ENCODE results near the gene CLPTM1L.

CLPTM1L gene

DNA sequence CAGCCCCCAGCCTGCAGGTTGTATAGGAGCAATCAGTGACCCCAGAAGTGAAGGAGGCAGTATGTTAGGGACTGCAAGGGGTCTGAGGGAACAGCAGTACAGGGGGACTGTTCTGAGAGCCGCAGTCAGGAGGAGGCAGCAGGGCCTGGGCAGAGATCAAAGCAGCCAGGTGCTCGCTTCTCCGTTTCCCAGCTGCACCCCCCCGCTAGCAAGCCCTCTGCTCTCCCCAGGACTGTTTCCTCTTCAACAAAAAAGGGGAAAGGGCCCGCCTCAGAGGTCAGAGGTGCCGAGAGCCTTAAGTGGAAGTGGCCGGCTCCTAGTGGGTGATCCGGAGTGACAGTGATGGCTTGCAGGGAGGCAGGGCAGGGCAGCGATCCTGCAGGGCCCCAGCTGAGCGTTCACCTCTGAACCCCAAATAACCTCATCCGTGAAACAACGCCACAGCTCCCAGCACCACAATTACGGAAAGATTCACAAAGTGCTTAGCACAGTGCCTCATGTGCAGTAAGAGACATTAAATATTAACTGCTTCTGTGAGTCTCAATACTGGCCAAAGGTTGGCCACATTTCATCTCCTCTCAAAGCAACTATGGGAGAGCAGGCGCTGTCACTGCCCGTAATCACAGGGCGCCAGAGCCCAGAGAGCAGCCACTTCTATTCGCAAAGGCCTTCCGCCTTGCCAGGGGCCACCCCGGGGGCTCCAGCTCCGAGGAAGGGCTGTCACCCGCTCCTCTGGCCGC lies 8.0 kb downstream of the CLPTM1L start:
- Histone ChIP-seq H2BK5ac (ENCODE audit: low read length) (no peak overlapping the region), H3K4me2 (ENCODE audit: insufficient read depth, low read length, poor library complexity, severe bottlenecking) (no peak overlapping the region), H2BK120ac (ENCODE audit: low read depth, low read length) (no peak overlapping the region), H3K23ac (ENCODE audit: low read depth, low read length, poor library complexity) (peak overlapping the region; percentile 33), H3K4me3 (ENCODE audit: low read length in 2 of 2) (no peak overlapping the region), H3K14ac (ENCODE audit: low read length) (no peak overlapping the region), H4K91ac (ENCODE audit: low read depth, low read length, poor library complexity) (no peak overlapping the region), H4K8ac (ENCODE audit: low read depth, low read length) (no peak overlapping the region), H2AFZ (ENCODE audit: low read length) (no peak overlapping the region), H3K9ac (ENCODE audit: low read depth, low read length, poor library complexity) (no peak overlapping the region), H2AK5ac (ENCODE audit: low read depth, low read length) (no peak overlapping the region), H3K18ac (ENCODE audit: low read length) (no peak overlapping the region), H3K4me1 (ENCODE audit: control insufficient read depth in 2 of 2, insufficient read depth in 1 of 2, low read depth in 1 of 2, low read length in 2 of 2) (no peaks in the 10 kb centered on the region), H2BK12ac (ENCODE audit: low read length) (no peak overlapping the region), H3K27ac (replicated peaks; ENCODE audit: low read length) (no peak overlapping the region), H3K36me3 (replicated peaks in 1 of 2; ENCODE audit: control insufficient read depth in 2 of 2, insufficient read depth in 2 of 2, low read length in 2 of 2) (peaks cover 61 to 88% of the 10 kb centered on the region in 2 donors), H3K9me3 (replicated peaks in 1 of 2; ENCODE audit: control insufficient read depth in 2 of 2, insufficient read depth in 1 of 2, low read depth in 1 of 2, low read length in 2 of 2) (peaks cover 0 to 1% of the 10 kb centered on the region in 2 donors), H3K79me1 (ENCODE audit: low read depth, low read length) (peaks cover 3% of the 10 kb centered on the region), H2BK15ac (ENCODE audit: low read length) (no peak overlapping the region), H3K4ac (ENCODE audit: low read length) (no peak overlapping the region), H3K27me3 (ENCODE audit: control insufficient read depth in 3 of 3, insufficient read depth in 3 of 3, low read depth in 1 of 3, low read length in 3 of 3) (no peaks in the 10 kb centered on the region)
- DNase-seq (ENCODE audit: low spot score), result no peak
- WGBS, 2 donors (ENCODE audit: extremely low coverage in 2 of 2, insufficient read length in 2 of 2, insufficient replicate concordance in 1 of 2), result no CpG with 5 or more reads among the region's 22 CpGs

DNA sequence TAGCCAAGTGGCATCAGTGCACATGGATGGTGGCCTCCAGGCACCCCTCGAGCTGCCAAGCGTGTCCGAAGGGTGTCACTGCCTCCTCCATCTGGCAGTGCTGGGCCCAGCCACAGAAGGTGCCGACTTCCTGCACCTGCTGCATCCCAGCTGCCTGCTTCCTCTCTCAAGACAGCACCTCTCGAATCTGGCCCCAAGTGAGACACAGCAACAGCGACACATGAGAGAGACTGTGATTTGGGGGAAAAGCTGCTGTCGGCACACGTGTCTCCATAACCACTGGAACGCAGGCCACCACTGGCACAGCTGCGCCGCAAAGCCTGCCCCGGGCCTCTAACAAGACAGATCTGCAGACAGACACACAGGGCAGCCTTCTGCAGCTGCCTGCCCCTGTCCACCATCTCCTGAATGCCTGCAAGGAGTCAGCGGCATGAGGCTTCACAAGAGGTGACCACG lies 8.8 kb downstream of the CLPTM1L start:
- Histone ChIP-seq H3K4me2 (ENCODE audit: insufficient read depth, low read length, poor library complexity, severe bottlenecking) (no peak overlapping the region), H3K27ac (replicated peaks; ENCODE audit: low read length) (no peak overlapping the region), H3K14ac (ENCODE audit: low read length) (no peak overlapping the region), H3K79me1 (ENCODE audit: low read depth, low read length) (peaks cover 5% of the 10 kb centered on the region), H2BK120ac (ENCODE audit: low read depth, low read length) (no peak overlapping the region), H3K4me1 (ENCODE audit: control insufficient read depth in 2 of 2, insufficient read depth in 1 of 2, low read depth in 1 of 2, low read length in 2 of 2) (no peaks in the 10 kb centered on the region), H3K18ac (ENCODE audit: low read length) (no peak overlapping the region), H3K27me3 (ENCODE audit: control insufficient read depth in 3 of 3, insufficient read depth in 3 of 3, low read depth in 1 of 3, low read length in 3 of 3) (no peaks in the 10 kb centered on the region), H3K9me3 (replicated peaks in 1 of 2; ENCODE audit: control insufficient read depth in 2 of 2, insufficient read depth in 1 of 2, low read depth in 1 of 2, low read length in 2 of 2) (no peaks in the 10 kb centered on the region), H3K4ac (ENCODE audit: low read length) (no peak overlapping the region), H2AFZ (ENCODE audit: low read length) (no peak overlapping the region), H4K91ac (ENCODE audit: low read depth, low read length, poor library complexity) (no peak overlapping the region), H2AK5ac (ENCODE audit: low read depth, low read length) (no peak overlapping the region), H3K4me3 (ENCODE audit: low read length in 2 of 2) (no peak overlapping the region), H2BK5ac (ENCODE audit: low read length) (no peak overlapping the region), H3K23ac (ENCODE audit: low read depth, low read length, poor library complexity) (no peak overlapping the region), H3K9ac (ENCODE audit: low read depth, low read length, poor library complexity) (no peak overlapping the region), H4K8ac (ENCODE audit: low read depth, low read length) (no peak overlapping the region), H3K36me3 (replicated peaks in 1 of 2; ENCODE audit: control insufficient read depth in 2 of 2, insufficient read depth in 2 of 2, low read length in 2 of 2) (peaks cover 57 to 88% of the 10 kb centered on the region in 2 donors), H2BK15ac (ENCODE audit: low read length) (no peak overlapping the region), H2BK12ac (ENCODE audit: low read length) (no peak overlapping the region)
- WGBS, 2 donors (ENCODE audit: extremely low coverage in 2 of 2, insufficient read length in 2 of 2, insufficient replicate concordance in 1 of 2), result no CpG with 5 or more reads among the region's 14 CpGs
- no peak for DNase-seq (ENCODE audit: low spot score)

DNA sequence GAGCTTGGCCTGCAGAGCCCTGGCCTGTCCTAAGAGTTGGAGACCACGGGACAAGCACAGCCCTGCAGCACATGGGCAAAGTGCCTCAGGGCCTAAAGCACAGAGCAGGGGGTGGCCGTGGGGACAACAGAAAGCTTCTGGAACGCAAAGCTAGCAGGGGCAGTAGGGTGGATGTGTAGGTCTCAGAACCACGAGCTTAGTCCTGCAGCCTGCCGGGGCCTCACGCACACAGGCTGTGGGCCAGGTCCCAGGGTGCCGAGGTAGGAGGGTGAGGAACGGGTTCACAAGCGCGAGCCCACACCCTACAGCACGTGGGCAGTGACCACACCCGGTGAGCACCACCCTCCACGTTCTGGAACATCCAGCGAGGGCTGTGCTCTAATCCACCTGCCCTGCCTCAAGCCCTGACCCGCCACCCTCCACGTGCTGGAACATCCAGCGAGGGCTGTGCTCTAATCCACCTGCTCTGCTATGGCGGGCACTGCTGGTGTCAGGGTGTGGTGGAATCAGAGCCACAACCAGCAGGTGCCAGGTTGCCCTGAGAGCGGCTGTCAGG lies 9.3 kb downstream of the CLPTM1L start:
- Histone ChIP-seq H3K27me3 (ENCODE audit: control insufficient read depth in 3 of 3, insufficient read depth in 3 of 3, low read depth in 1 of 3, low read length in 3 of 3) (no peaks in the 10 kb centered on the region), H3K23ac (ENCODE audit: low read depth, low read length, poor library complexity) (no peak overlapping the region), H2BK15ac (ENCODE audit: low read length) (no peak overlapping the region), H2AFZ (ENCODE audit: low read length) (no peak overlapping the region), H3K4me2 (ENCODE audit: insufficient read depth, low read length, poor library complexity, severe bottlenecking) (no peak overlapping the region), H4K91ac (ENCODE audit: low read depth, low read length, poor library complexity) (no peak overlapping the region), H2BK5ac (ENCODE audit: low read length) (peak overlapping the region; percentile 30), H3K79me1 (ENCODE audit: low read depth, low read length) (peaks cover 5% of the 10 kb centered on the region), H3K9me3 (replicated peaks in 1 of 2; ENCODE audit: control insufficient read depth in 2 of 2, insufficient read depth in 1 of 2, low read depth in 1 of 2, low read length in 2 of 2) (no peaks in the 10 kb centered on the region), H3K18ac (ENCODE audit: low read length) (no peak overlapping the region), H2AK5ac (ENCODE audit: low read depth, low read length) (no peak overlapping the region), H2BK12ac (ENCODE audit: low read length) (no peak overlapping the region), H3K14ac (ENCODE audit: low read length) (no peak overlapping the region), H3K9ac (ENCODE audit: low read depth, low read length, poor library complexity) (no peak overlapping the region), H2BK120ac (ENCODE audit: low read depth, low read length) (no peak overlapping the region), H3K4me1 (ENCODE audit: control insufficient read depth in 2 of 2, insufficient read depth in 1 of 2, low read depth in 1 of 2, low read length in 2 of 2) (no peaks in the 10 kb centered on the region), H3K27ac (replicated peaks; ENCODE audit: low read length) (no peak overlapping the region), H3K4ac (ENCODE audit: low read length) (no peak overlapping the region), H3K4me3 (ENCODE audit: low read length in 2 of 2) (no peak overlapping the region), H4K8ac (ENCODE audit: low read depth, low read length) (no peak overlapping the region), H3K36me3 (replicated peaks in 1 of 2; ENCODE audit: control insufficient read depth in 2 of 2, insufficient read depth in 2 of 2, low read length in 2 of 2) (peaks cover 56 to 90% of the 10 kb centered on the region in 2 donors)
- no CpG with 5 or more reads among the region's 19 CpGs for WGBS, 2 donors (ENCODE audit: extremely low coverage in 2 of 2, insufficient read length in 2 of 2, insufficient replicate concordance in 1 of 2)
- DNase-seq (ENCODE audit: low spot score), result no peak

- DNase-seq (ENCODE audit: low spot score), result no peak
- H3K4me1 ChIP-seq (ENCODE audit: control insufficient read depth in 2 of 2, insufficient read depth in 1 of 2, low read depth in 1 of 2, low read length in 2 of 2), result no peaks in the 10 kb centered on the region
These were observed 9.9 kb downstream of the CLPTM1L start for GRCh38 chr5:1334831-1335539.

More at GRCh38 chr5:1334831-1335539, 9.9 kb downstream of the CLPTM1L start:
- Histone ChIP-seq H2BK120ac (ENCODE audit: low read depth, low read length) (no peak overlapping the region), H3K18ac (ENCODE audit: low read length) (no peak overlapping the region), H3K4me2 (ENCODE audit: insufficient read depth, low read length, poor library complexity, severe bottlenecking) (no peak overlapping the region), H2AK5ac (ENCODE audit: low read depth, low read length) (no peak overlapping the region), H3K27me3 (ENCODE audit: control insufficient read depth in 3 of 3, insufficient read depth in 3 of 3, low read depth in 1 of 3, low read length in 3 of 3) (no peaks in the 10 kb centered on the region), H3K9me3 (replicated peaks in 1 of 2; ENCODE audit: control insufficient read depth in 2 of 2, insufficient read depth in 1 of 2, low read depth in 1 of 2, low read length in 2 of 2) (no peaks in the 10 kb centered on the region), H4K8ac (ENCODE audit: low read depth, low read length) (peak overlapping the region; percentile 31), H3K4me3 (ENCODE audit: low read length in 2 of 2) (no peak overlapping the region), H3K9ac (ENCODE audit: low read depth, low read length, poor library complexity) (no peak overlapping the region), H2AFZ (ENCODE audit: low read length) (no peak overlapping the region), H2BK5ac (ENCODE audit: low read length) (peak overlapping the region; percentile 30), H2BK12ac (ENCODE audit: low read length) (peak overlapping the region; percentile 6), H3K14ac (ENCODE audit: low read length) (no peak overlapping the region), H2BK15ac (ENCODE audit: low read length) (no peak overlapping the region), H3K79me1 (ENCODE audit: low read depth, low read length) (peaks cover 7% of the 10 kb centered on the region), H3K36me3 (replicated peaks in 1 of 2; ENCODE audit: control insufficient read depth in 2 of 2, insufficient read depth in 2 of 2, low read length in 2 of 2) (peaks cover 56 to 90% of the 10 kb centered on the region in 2 donors), H3K27ac (replicated peaks; ENCODE audit: low read length) (no peak overlapping the region), H3K4ac (ENCODE audit: low read length) (no peak overlapping the region), H4K91ac (ENCODE audit: low read depth, low read length, poor library complexity) (no peak overlapping the region), H3K23ac (ENCODE audit: low read depth, low read length, poor library complexity) (no peak overlapping the region)
- no CpG with 5 or more reads among the region's 32 CpGs for WGBS, 2 donors (ENCODE audit: extremely low coverage in 2 of 2, insufficient read length in 2 of 2, insufficient replicate concordance in 1 of 2)
